BJ (cell line): ENCODE measurements around the gene NAPG. TPM values are rescaled to one million over a fixed set of nuclear protein-coding genes. Genes with fewer than 3 reads are reported as not detected.
"Not testable (repeated sequence)": the region's sequence is repeated elsewhere in the genome, so short reads cannot be mapped to it uniquely, and the experiment has no call there.

ENCODE experiments used
- CTCF ChIA-PET: fragments of 350-600 bp; formaldehyde crosslinking; extraction: SDS; loops from one replicate; lab custom pipeline; 2021; ENCODE audit warnings: antibody characterized with exemption, inconsistent platforms; lab: Yijun Ruan, JAX
- POLR2A ChIA-PET: fragments of 300-600 bp; sonication (Branson Sonifier 250); formaldehyde crosslinking; extraction: SDS; loops from one replicate; lab custom pipeline; 2021; ENCODE audit warnings: antibody characterized with exemption; lab: Charles Lee
- DNase-seq: peaks from one replicate; pipeline ENCODE4 v3.0.0-alpha.2; 2011; ENCODE audit warnings: low read depth
- H3K27me3 ChIP-seq: 2 replicates; pipeline ENCODE4 v1.6.0; 2011; ENCODE audit warnings: low read length; ENCODE audit not compliant: control insufficient read depth, insufficient read depth
- H3K36me3 ChIP-seq: 2 replicates; pipeline ENCODE4 v1.5.1; 2011; ENCODE audit warnings: low read length; ENCODE audit not compliant: control insufficient read depth, insufficient read depth
- H3K4me3 ChIP-seq: 2 replicates; pipeline ENCODE4 v1.5.1; 2011; ENCODE audit warnings: low read depth, mild to moderate bottlenecking, control low read depth, low read length
- CTCF ChIP-seq: IDR thresholded peaks from 2 replicates; pipeline ENCODE4 v1.5.1; 2011; ENCODE audit warnings: low read depth, mild to moderate bottlenecking, control low read depth, inconsistent platforms, low read length, moderate library complexity; ENCODE audit not compliant: insufficient read depth
- polyA plus RNA-seq: library from polyadenylated mRNA; depleted of rRNA; stranded (reverse); fragments of >200 nt; gene quantifications from 2 replicates; pipeline ENCODE4 v1.2.3, GENCODE V29; 2011

The NAPG gene
- polyA plus RNA-seq, 1 experiment: 15.4 TPM

- Histone ChIP-seq H3K4me3 (no peak overlapping the region), H3K27me3 (no peaks in the 10 kb centered on the region), H3K36me3 (no peaks in the 10 kb centered on the region)
- no peak for TF ChIP-seq CTCF
- ChIA-PET POLR2A (no interaction called here), CTCF (interaction anchor here (2.7 kb wide), 1 partner anchor 20 kb away, joined by 11 read pairs; no protein-coding TSS in a partner anchor)
- no peak for DNase-seq
These were observed 54.4 kb downstream of the NAPG start for GRCh38 chr18:10580215-10580614.

- no peak for TF ChIP-seq CTCF
- POLR2A ChIA-PET: no interaction called here
- H3K36me3 ChIP-seq: no peaks in the 10 kb centered on the region
These were observed 59.4 kb downstream of the NAPG start for GRCh38 chr18:10585260-10585659.

GRCh38 chr18:10588975-10589374, 63.1 kb downstream of the NAPG start:
- ChIA-PET CTCF (no interaction called here), POLR2A (no interaction called here)
- Histone ChIP-seq H3K4me3 (no peak overlapping the region), H3K36me3 (no peaks in the 10 kb centered on the region), H3K27me3 (no peaks in the 10 kb centered on the region)
- DNase-seq: no peak
- TF ChIP-seq CTCF: no peak

More at GRCh38 chr18:10585260-10585659, 59.4 kb downstream of the NAPG start:
- no peaks in the 10 kb centered on the region for H3K27me3 ChIP-seq
- H3K4me3 ChIP-seq: no peak overlapping the region
- CTCF ChIA-PET: interaction anchor here (0.7 kb wide), 1 partner anchor 534 kb away, joined by 4 read pairs; no protein-coding TSS in a partner anchor
- no peak for DNase-seq

- no peak for DNase-seq
- H3K4me3 ChIP-seq: no peak overlapping the region
- H3K27me3 ChIP-seq: no peaks in the 10 kb centered on the region
- TF ChIP-seq CTCF: no peak
- ChIA-PET CTCF (interaction anchor here (0.6 to 1.5 kb wide), 2 partner anchors 9 to 618 kb away, joined by 3 read pairs; no protein-coding TSS in a partner anchor), POLR2A (no interaction called here)
- no peaks in the 10 kb centered on the region for H3K36me3 ChIP-seq
These were observed 64.6 kb downstream of the NAPG start for GRCh38 chr18:10590412-10590811.

- POLR2A ChIA-PET: no interaction called here
These were observed 66.1 kb downstream of the NAPG start for GRCh38 chr18:10591896-10592295.

GRCh38 chr18:10593366-10594022, 67.7 kb downstream of the NAPG start:
- DNase-seq: not testable (repeated sequence)

More at GRCh38 chr18:10591896-10592295, 66.1 kb downstream of the NAPG start:
- H3K4me3 ChIP-seq: no peak overlapping the region
- H3K27me3 ChIP-seq: no peaks in the 10 kb centered on the region
- no peaks in the 10 kb centered on the region for H3K36me3 ChIP-seq
- no peak for DNase-seq
- CTCF ChIA-PET: interaction anchor here (1.5 kb wide), 1 partner anchor 8 kb away, joined by 3 read pairs; no protein-coding TSS in a partner anchor
- TF ChIP-seq CTCF: no peak

GRCh38 chr18:10595917-10596316, 70.1 kb downstream of the NAPG start:
- H3K27me3 ChIP-seq, DNase-seq: not testable (repeated sequence)

More at GRCh38 chr18:10593366-10594022, 67.7 kb downstream of the NAPG start:
- POLR2A ChIA-PET, CTCF ChIA-PET, H3K36me3 ChIP-seq, H3K27me3 ChIP-seq, H3K4me3 ChIP-seq: not testable (repeated sequence)

GRCh38 chr18:10597695-10598094, 71.9 kb downstream of the NAPG start:
- POLR2A ChIA-PET, DNase-seq, H3K36me3 ChIP-seq, H3K4me3 ChIP-seq, H3K27me3 ChIP-seq, CTCF ChIA-PET: not testable (repeated sequence)

More at GRCh38 chr18:10595917-10596316, 70.1 kb downstream of the NAPG start:
- CTCF ChIA-PET, H3K4me3 ChIP-seq, H3K36me3 ChIP-seq, POLR2A ChIA-PET: not testable (repeated sequence)
